SU-DHL-6 (cell line): ENCODE measurements around the gene WSCD2.

ENCODE experiments used
- H2AFZ ChIP-seq: fragments of 200-600 bp; sonication (generic); 2 replicates; pipeline ENCODE4 v1.6.1; 2014; ENCODE audit warnings: low read depth, mild to moderate bottlenecking, moderate library complexity, mixed read lengths, antibody characterized with exemption, low read length; ENCODE audit not compliant: severe bottlenecking
- H3F3A ChIP-seq: fragments of 200-600 bp; shearing (Covaris generic); 2 replicates; pipeline ENCODE4 v1.6.0; 2016; ENCODE audit warnings: antibody characterized with exemption, mild to moderate bottlenecking; ENCODE audit not compliant: insufficient read depth
- H3K27ac ChIP-seq: fragments of 200-600 bp; sonication (generic); 2 replicates; pipeline ENCODE4 v1.5.1; 2016; ENCODE audit warnings: low read depth, mild to moderate bottlenecking, low read length, moderate library complexity, mixed read lengths
- H3K27me3 ChIP-seq: fragments of 200-600 bp; sonication (generic), shearing (Covaris generic); 2 replicates; pipeline ENCODE4 v1.6.0; 2014; ENCODE audit warnings: mild to moderate bottlenecking, low read length
- H3K36me3 ChIP-seq: fragments of 200-600 bp; sonication (generic); 2 replicates; pipeline ENCODE4 v1.6.1; 2014; ENCODE audit warnings: mild to moderate bottlenecking, low read length, mixed read lengths
- H3K4me2 ChIP-seq: fragments of 300-600, 200-600 bp; shearing (Covaris generic), sonication (generic); 2 replicates; pipeline ENCODE4 v1.6.0; 2014; ENCODE audit warnings: low read length, low read depth, mild to moderate bottlenecking; ENCODE audit not compliant: poor library complexity, severe bottlenecking
- H3K4me3 ChIP-seq: fragments of 200-600 bp; sonication (generic); 2 replicates; pipeline ENCODE4 v1.5.1; 2014; ENCODE audit warnings: antibody characterized with exemption, low read length, mild to moderate bottlenecking, mixed read lengths; ENCODE audit not compliant: insufficient read depth, poor library complexity, severe bottlenecking
- H3K79me2 ChIP-seq: fragments of 200-600 bp; sonication (generic); 2 replicates; pipeline ENCODE4 v1.6.1; 2014; ENCODE audit warnings: mild to moderate bottlenecking, low read length, moderate library complexity; ENCODE audit not compliant: insufficient read depth
- H3K9ac ChIP-seq: fragments of 200-600 bp; sonication (generic); 2 replicates; pipeline ENCODE4 v1.7.0; 2014; ENCODE audit warnings: mild to moderate bottlenecking, low read length
- H3K9me2 ChIP-seq: fragments of 200-600 bp; sonication (generic); replicated peaks from 2 replicates; pipeline ENCODE4 v1.6.1; 2014; ENCODE audit warnings: low read length; ENCODE audit not compliant: insufficient read depth
- H3K9me3 ChIP-seq: fragments of 200-600 bp; sonication (generic); 2 replicates; pipeline ENCODE4 v1.6.1; 2014; ENCODE audit warnings: low read length, mixed read lengths; ENCODE audit not compliant: insufficient read depth
- H4K20me1 ChIP-seq: fragments of 200-600 bp; sonication (generic); 2 replicates; pipeline ENCODE4 v1.6.1; 2014; ENCODE audit warnings: low read depth, mild to moderate bottlenecking, antibody characterized with exemption, low read length, moderate library complexity, mixed read lengths
- CTCF ChIP-seq: fragments of 200-600 bp; sonication (generic); IDR thresholded peaks from one replicate; pipeline ENCODE4 v1.5.1; 2017; ENCODE audit warnings: antibody characterized with exemption, mild to moderate bottlenecking, low read length, moderate library complexity; ENCODE audit not compliant: insufficient read depth, poor library complexity, severe bottlenecking
- EZH2phosphoT487 ChIP-seq: fragments of 200-600 bp; sonication (generic), shearing (Covaris generic); conservative IDR thresholded peaks from 2 replicates; pipeline ENCODE4 v1.6.1; 2018; ENCODE audit warnings: mild to moderate bottlenecking, antibody characterized with exemption, low read length, moderate library complexity, mixed read lengths

WSCD2 gene

GRCh38 chr12:108266131-108266530 is 137.0 kb downstream of the WSCD2 start:
- H3K9me3 ChIP-seq: no peaks in the 10 kb centered on the region
- no peak overlapping the region for H3K4me2 ChIP-seq
- no peak overlapping the region for H2AFZ ChIP-seq
- no peak overlapping the region for H3K27ac ChIP-seq
- no peaks in the 10 kb centered on the region for H3K9me2 ChIP-seq
- H3F3A ChIP-seq: no peaks in the 10 kb centered on the region
- H3K27me3 ChIP-seq: no peaks in the 10 kb centered on the region
- H3K79me2 ChIP-seq: no peaks in the 10 kb centered on the region
- H3K9ac ChIP-seq: no peak overlapping the region
- TF ChIP-seq EZH2phosphoT487: no peak
- no peak for TF ChIP-seq CTCF
- H3K36me3 ChIP-seq: no peaks in the 10 kb centered on the region
- no peaks in the 10 kb centered on the region for H4K20me1 ChIP-seq
- H3K4me3 ChIP-seq: no peak overlapping the region

GRCh38 chr12:108267450-108267849 is 138.4 kb downstream of the WSCD2 start:
- H3K9ac ChIP-seq: no peak overlapping the region
- no peaks in the 10 kb centered on the region for H3K79me2 ChIP-seq
- H3K9me3 ChIP-seq: no peaks in the 10 kb centered on the region
- H3F3A ChIP-seq: no peaks in the 10 kb centered on the region
- no peaks in the 10 kb centered on the region for H4K20me1 ChIP-seq
- H3K9me2 ChIP-seq: no peaks in the 10 kb centered on the region
- no peak overlapping the region for H2AFZ ChIP-seq
- no peak overlapping the region for H3K27ac ChIP-seq
- H3K27me3 ChIP-seq: no peaks in the 10 kb centered on the region
- no peak overlapping the region for H3K4me2 ChIP-seq
- TF ChIP-seq CTCF (no peak), EZH2phosphoT487 (no peak)
- no peak overlapping the region for H3K4me3 ChIP-seq
- no peaks in the 10 kb centered on the region for H3K36me3 ChIP-seq

- no peaks in the 10 kb centered on the region for H3K27me3 ChIP-seq
- no peaks in the 10 kb centered on the region for H3K9me3 ChIP-seq
- no peaks in the 10 kb centered on the region for H3F3A ChIP-seq
- H3K36me3 ChIP-seq: no peaks in the 10 kb centered on the region
- H3K27ac ChIP-seq: no peak overlapping the region
- H3K79me2 ChIP-seq: no peaks in the 10 kb centered on the region
- no peaks in the 10 kb centered on the region for H4K20me1 ChIP-seq
- no peak for TF ChIP-seq EZH2phosphoT487
- TF ChIP-seq CTCF: no peak
- H3K9ac ChIP-seq: no peak overlapping the region
- H2AFZ ChIP-seq: no peak overlapping the region
- no peaks in the 10 kb centered on the region for H3K9me2 ChIP-seq
- no peak overlapping the region for H3K4me2 ChIP-seq
- no peak overlapping the region for H3K4me3 ChIP-seq
Measured at GRCh38 chr12:108268397-108268796, 139.3 kb downstream of the WSCD2 start.

- no peaks in the 10 kb centered on the region for H3K79me2 ChIP-seq
- no peak overlapping the region for H3K9ac ChIP-seq
- no peak overlapping the region for H2AFZ ChIP-seq
- no peak for TF ChIP-seq EZH2phosphoT487
- no peak for TF ChIP-seq CTCF
- no peak overlapping the region for H3K4me3 ChIP-seq
- no peaks in the 10 kb centered on the region for H3K36me3 ChIP-seq
- H3K27me3 ChIP-seq: no peaks in the 10 kb centered on the region
- H3K9me2 ChIP-seq: no peaks in the 10 kb centered on the region
- H3F3A ChIP-seq: no peaks in the 10 kb centered on the region
- H4K20me1 ChIP-seq: no peaks in the 10 kb centered on the region
- H3K27ac ChIP-seq: no peak overlapping the region
- H3K9me3 ChIP-seq: no peaks in the 10 kb centered on the region
- no peak overlapping the region for H3K4me2 ChIP-seq
Measured at GRCh38 chr12:108269224-108269623, 140.1 kb downstream of the WSCD2 start.
